MM.1S (cell line): ENCODE results near the gene MICAL2.
"Not testable (repeated sequence)": the region's sequence is repeated elsewhere in the genome, so short reads cannot be mapped to it uniquely, and the experiment has no call there.

ENCODE experiments used
- DNase-seq: peaks from one replicate; pipeline ENCODE4 v3.0.0-alpha.2; 2015
- H2AFZ ChIP-seq: fragments of 300-600 bp; sonication (generic); 2 replicates; pipeline ENCODE4 v1.6.0; 2016; ENCODE audit warnings: antibody characterized with exemption, low read length
- H3F3A ChIP-seq: fragments of 300-600 bp; sonication (generic); 2 replicates; pipeline ENCODE4 v1.6.1; 2016; ENCODE audit warnings: mild to moderate bottlenecking, antibody characterized with exemption, low read length, moderate library complexity, mixed read lengths; ENCODE audit not compliant: insufficient read depth
- H3K27ac ChIP-seq: fragments of 300-600 bp; sonication (generic); 2 replicates; pipeline ENCODE4 v1.5.1; 2016; ENCODE audit warnings: mild to moderate bottlenecking, low read length
- H3K27me3 ChIP-seq: fragments of 300-600 bp; sonication (generic); replicated peaks from 2 replicates; pipeline ENCODE4 v1.6.0; 2016; ENCODE audit warnings: low read length; ENCODE audit not compliant: insufficient read depth
- H3K36me3 ChIP-seq: fragments of 300-600 bp; sonication (generic); replicated peaks from 2 replicates; pipeline ENCODE4 v1.6.1; 2016; ENCODE audit warnings: mild to moderate bottlenecking, low read length, mixed read lengths; ENCODE audit not compliant: insufficient read depth
- H3K4me1 ChIP-seq: fragments of 300-600 bp; sonication (generic); 2 replicates; pipeline ENCODE4 v1.6.1; 2016; ENCODE audit warnings: low read length, mixed read lengths
- H3K4me2 ChIP-seq: fragments of 300-600 bp; sonication (generic); 2 replicates; pipeline ENCODE4 v1.6.0; 2016; ENCODE audit warnings: low read depth, low read length
- H3K4me3 ChIP-seq: fragments of 300-600 bp; sonication (generic); 2 replicates; pipeline ENCODE4 v1.5.1; 2016; ENCODE audit warnings: low read length, mixed read lengths
- H3K79me2 ChIP-seq: fragments of 300-600 bp; sonication (generic); 2 replicates; pipeline ENCODE4 v1.6.1; 2016; ENCODE audit warnings: mixed run types, low read length, mixed read lengths
- H3K9ac ChIP-seq: fragments of 300-600 bp; sonication (generic); 2 replicates; pipeline ENCODE4 v1.6.1; 2016; ENCODE audit warnings: low read length, mixed read lengths
- H3K9me2 ChIP-seq: fragments of 300-600 bp; sonication (generic); replicated peaks from 2 replicates; pipeline ENCODE4 v1.6.1; 2016; ENCODE audit warnings: mild to moderate bottlenecking, low read length, mixed read lengths; ENCODE audit not compliant: insufficient read depth
- H3K9me3 ChIP-seq: fragments of 300-600 bp; sonication (generic); replicated peaks from 2 replicates; pipeline ENCODE4 v1.6.1; 2016; ENCODE audit warnings: mild to moderate bottlenecking, low read length, mixed read lengths; ENCODE audit not compliant: insufficient read depth
- H4K20me1 ChIP-seq: fragments of 300-600 bp; sonication (generic); 2 replicates; pipeline ENCODE4 v1.6.1; 2016; ENCODE audit warnings: mild to moderate bottlenecking, low read length, moderate library complexity, mixed read lengths; ENCODE audit not compliant: insufficient read depth
- EZH2 ChIP-seq: fragments of 300-600 bp; sonication (generic); optimal IDR thresholded peaks from 2 replicates; pipeline ENCODE3; 2017; ENCODE audit warnings: low read depth, mild to moderate bottlenecking, antibody characterized with exemption, low read length, mixed read lengths
- EZH2phosphoT487 ChIP-seq: fragments of 300-600 bp; sonication (generic); IDR thresholded peaks from 2 replicates; pipeline ENCODE4 v1.6.1; 2018; ENCODE audit warnings: antibody characterized with exemption, low read length
- TF ChIP-seq, protein P1 (sequence below): fragments of 300-600 bp; sonication (generic); IDR thresholded peaks from 2 replicates; pipeline ENCODE4 v1.5.1; 2016; ENCODE audit warnings: antibody characterized with exemption, low read length, mixed read lengths

Gene MICAL2

DNA sequence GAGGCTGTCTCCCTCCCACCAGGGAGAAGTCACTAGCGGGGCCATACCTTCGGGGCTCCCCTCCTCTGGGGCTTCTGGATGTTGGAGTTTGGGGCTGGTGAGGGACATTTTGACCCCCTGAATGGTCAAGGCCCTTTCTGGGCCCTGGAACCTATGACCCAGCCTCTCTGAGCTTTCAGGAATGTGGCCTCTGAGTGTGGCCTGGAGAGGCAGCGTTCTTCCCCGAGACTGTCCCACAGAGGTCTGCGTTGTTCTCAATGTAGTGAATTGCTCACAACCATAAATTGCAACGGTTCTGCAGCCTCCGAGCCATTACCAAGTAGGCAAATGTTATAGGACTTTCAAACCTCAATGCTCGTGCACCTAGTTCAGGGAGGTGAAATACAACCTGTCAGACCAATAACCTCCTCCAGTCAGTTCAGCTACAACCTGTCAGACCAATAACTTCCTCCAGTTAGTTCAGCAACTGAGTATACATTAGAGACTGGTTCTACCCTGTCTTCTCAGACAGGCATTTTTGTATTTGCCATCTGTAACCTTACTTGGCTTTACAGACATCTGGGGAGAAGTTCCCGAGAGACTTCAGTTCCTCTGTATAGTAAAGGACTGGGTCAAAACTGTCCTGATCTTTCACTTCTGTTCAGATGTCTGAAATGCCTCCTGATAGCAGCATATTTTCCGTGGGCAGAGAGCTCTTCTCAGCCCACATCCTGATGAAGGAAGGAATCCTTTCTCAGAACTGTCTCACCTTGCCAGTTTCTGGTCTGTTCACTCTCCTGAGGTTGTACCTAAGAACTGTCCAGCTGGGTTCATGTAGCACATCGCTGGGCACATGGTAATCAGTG, 34.2 kb downstream of the MICAL2 start:
- no peak overlapping the region for H3K4me3 ChIP-seq
- no peaks in the 10 kb centered on the region for H3K36me3 ChIP-seq
- no peaks in the 10 kb centered on the region for H3K79me2 ChIP-seq
- H3K27ac ChIP-seq, result no peak overlapping the region
- no peaks in the 10 kb centered on the region for H4K20me1 ChIP-seq
- H3K27me3 ChIP-seq, result no peaks in the 10 kb centered on the region
- no peaks in the 10 kb centered on the region for H3F3A ChIP-seq
- no peak for DNase-seq
- no peaks in the 10 kb centered on the region for H3K9me2 ChIP-seq
- no peak overlapping the region for H2AFZ ChIP-seq
- no peak overlapping the region for H3K4me2 ChIP-seq
- H3K4me1 ChIP-seq, result peaks cover 12% of the 10 kb centered on the region
- H3K9me3 ChIP-seq, result no peaks in the 10 kb centered on the region
- TF ChIP-seq EZH2phosphoT487 (no peak), EZH2 (no peak)
- TF ChIP-seq, protein P1, sequence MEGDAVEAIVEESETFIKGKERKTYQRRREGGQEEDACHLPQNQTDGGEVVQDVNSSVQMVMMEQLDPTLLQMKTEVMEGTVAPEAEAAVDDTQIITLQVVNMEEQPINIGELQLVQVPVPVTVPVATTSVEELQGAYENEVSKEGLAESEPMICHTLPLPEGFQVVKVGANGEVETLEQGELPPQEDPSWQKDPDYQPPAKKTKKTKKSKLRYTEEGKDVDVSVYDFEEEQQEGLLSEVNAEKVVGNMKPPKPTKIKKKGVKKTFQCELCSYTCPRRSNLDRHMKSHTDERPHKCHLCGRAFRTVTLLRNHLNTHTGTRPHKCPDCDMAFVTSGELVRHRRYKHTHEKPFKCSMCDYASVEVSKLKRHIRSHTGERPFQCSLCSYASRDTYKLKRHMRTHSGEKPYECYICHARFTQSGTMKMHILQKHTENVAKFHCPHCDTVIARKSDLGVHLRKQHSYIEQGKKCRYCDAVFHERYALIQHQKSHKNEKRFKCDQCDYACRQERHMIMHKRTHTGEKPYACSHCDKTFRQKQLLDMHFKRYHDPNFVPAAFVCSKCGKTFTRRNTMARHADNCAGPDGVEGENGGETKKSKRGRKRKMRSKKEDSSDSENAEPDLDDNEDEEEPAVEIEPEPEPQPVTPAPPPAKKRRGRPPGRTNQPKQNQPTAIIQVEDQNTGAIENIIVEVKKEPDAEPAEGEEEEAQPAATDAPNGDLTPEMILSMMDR, result no peak
- H3K9ac ChIP-seq, result no peak overlapping the region

DNA sequence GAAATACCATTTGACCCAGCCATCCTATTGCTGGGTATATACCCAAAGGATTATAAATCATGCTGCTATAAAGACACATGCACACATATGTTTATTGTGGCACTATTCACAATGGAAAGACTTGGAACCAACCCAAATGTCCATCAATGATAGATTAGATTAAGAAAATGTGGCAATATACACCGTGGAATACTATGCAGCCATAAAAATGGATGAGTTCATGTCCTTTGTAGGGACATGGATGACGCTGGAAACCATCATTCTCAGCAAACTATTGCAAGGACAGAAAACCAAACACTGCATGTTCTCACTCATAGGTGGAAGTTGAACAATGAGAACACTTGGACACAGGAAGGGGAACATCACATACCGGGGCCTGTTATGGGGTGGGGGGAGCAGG, 36.3 kb downstream of the MICAL2 start:
- not testable (repeated sequence) for H3K4me1 ChIP-seq, H3K27me3 ChIP-seq, H3F3A ChIP-seq, DNase-seq, H2AFZ ChIP-seq, H3K4me3 ChIP-seq, H3K4me2 ChIP-seq, H3K9ac ChIP-seq, H3K79me2 ChIP-seq, H4K20me1 ChIP-seq, H3K36me3 ChIP-seq, H3K9me3 ChIP-seq, H3K27ac ChIP-seq, H3K9me2 ChIP-seq

DNA sequence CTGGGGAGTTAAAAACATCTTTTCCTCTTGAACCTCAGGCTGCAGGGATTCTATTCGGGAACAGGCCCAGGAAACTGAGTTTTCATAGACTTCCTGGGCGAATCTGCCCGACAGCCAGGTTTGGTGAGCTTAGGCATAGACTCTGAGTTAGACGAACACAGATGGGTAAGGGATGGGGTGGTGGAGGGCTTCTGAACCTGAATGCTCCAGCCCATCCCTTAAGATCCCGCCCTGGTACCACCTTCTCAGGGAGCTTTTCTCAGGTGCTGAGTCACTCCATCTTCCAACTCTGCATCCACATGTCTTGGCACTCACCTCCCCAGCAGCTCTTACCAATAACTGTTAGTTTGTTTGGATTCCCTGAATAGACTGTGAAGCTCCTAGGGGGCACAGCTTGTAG, 37.4 kb downstream of the MICAL2 start:
- no peak overlapping the region for H3K4me2 ChIP-seq
- no peaks in the 10 kb centered on the region for H3K4me1 ChIP-seq
- TF ChIP-seq EZH2 (no peak), EZH2phosphoT487 (no peak)
- TF ChIP-seq, protein P1, result no peak
- H3K4me3 ChIP-seq, result no peak overlapping the region
- no peak for DNase-seq
- no peaks in the 10 kb centered on the region for H4K20me1 ChIP-seq
- H3K36me3 ChIP-seq, result no peaks in the 10 kb centered on the region
- no peaks in the 10 kb centered on the region for H3K9me2 ChIP-seq
- H3K9me3 ChIP-seq, result no peaks in the 10 kb centered on the region
- H2AFZ ChIP-seq, result no peak overlapping the region
- H3K27me3 ChIP-seq, result no peaks in the 10 kb centered on the region
- no peaks in the 10 kb centered on the region for H3F3A ChIP-seq
- no peak overlapping the region for H3K9ac ChIP-seq
- H3K27ac ChIP-seq, result no peak overlapping the region
- H3K79me2 ChIP-seq, result no peaks in the 10 kb centered on the region

DNA sequence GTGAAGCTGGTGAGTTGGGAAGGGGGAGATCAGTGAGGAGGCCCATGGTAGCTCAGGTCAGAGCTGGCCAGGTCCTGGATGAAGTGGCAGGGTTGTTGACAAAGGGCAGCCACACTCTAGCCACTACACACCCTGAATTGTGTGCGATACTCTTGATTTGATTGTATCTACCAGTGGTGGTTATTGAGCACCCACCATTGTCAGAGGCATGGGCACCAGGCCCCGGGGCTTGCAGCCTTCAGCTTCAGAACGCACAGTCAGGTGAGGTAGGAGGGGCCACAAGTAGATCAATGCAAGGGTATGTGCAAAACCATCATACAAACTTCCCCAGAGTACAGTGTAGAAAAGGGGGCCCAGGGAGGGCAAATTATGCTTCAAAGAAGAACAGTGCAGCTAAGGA, 38.1 kb downstream of the MICAL2 start:
- Histone ChIP-seq H3F3A (no peaks in the 10 kb centered on the region), H3K9ac (no peak overlapping the region), H3K4me1 (no peaks in the 10 kb centered on the region), H3K9me3 (no peaks in the 10 kb centered on the region), H4K20me1 (no peaks in the 10 kb centered on the region), H3K79me2 (no peaks in the 10 kb centered on the region), H3K9me2 (no peaks in the 10 kb centered on the region), H3K4me2 (no peak overlapping the region), H3K27me3 (no peaks in the 10 kb centered on the region), H3K4me3 (no peak overlapping the region), H3K36me3 (no peaks in the 10 kb centered on the region), H3K27ac (no peak overlapping the region), H2AFZ (no peak overlapping the region)
- TF ChIP-seq EZH2 (no peak), EZH2phosphoT487 (no peak)
- TF ChIP-seq, protein P1, result no peak
- DNase-seq, result no peak
